ENCODE data around the gene CAPN13.

Gene CAPN13

DNA sequence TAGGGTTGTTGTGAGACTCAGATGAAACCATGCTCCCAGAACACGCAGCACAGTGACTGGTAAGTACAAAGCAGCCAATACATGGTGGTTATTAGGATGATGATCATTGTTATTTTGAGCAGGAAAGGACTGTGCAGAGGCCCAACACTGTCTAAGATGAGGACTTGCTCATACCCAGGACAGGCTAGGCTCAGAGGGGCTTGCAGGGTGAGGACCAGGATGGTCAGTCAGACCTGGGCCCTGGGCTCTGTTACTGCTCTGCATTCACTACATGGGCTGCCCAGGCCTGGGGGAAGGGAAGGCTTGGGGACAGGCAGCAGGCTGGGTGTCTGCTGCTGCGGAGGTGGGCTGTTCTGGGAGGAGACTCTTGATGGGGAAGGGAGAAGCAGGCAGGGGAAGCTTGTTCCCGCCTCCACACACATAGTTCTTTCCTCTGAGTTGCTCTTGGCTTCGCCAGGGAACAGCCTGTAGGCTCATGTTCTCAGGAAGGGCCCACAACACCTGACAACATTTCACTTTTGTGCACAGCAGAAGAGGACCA is 17.5 kb downstream of the CAPN13 start:
- DNase-seq (ENCODE audit: low read depth): no peak
- H3K4me3 ChIP-seq (ENCODE audit: low read depth, low read length): no peak overlapping the region
- TF ChIP-seq, protein P1, sequence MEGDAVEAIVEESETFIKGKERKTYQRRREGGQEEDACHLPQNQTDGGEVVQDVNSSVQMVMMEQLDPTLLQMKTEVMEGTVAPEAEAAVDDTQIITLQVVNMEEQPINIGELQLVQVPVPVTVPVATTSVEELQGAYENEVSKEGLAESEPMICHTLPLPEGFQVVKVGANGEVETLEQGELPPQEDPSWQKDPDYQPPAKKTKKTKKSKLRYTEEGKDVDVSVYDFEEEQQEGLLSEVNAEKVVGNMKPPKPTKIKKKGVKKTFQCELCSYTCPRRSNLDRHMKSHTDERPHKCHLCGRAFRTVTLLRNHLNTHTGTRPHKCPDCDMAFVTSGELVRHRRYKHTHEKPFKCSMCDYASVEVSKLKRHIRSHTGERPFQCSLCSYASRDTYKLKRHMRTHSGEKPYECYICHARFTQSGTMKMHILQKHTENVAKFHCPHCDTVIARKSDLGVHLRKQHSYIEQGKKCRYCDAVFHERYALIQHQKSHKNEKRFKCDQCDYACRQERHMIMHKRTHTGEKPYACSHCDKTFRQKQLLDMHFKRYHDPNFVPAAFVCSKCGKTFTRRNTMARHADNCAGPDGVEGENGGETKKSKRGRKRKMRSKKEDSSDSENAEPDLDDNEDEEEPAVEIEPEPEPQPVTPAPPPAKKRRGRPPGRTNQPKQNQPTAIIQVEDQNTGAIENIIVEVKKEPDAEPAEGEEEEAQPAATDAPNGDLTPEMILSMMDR (conservative IDR thresholded peaks at IDR 0.05; ENCODE audit: low read depth, low read length): no peak

DNA sequence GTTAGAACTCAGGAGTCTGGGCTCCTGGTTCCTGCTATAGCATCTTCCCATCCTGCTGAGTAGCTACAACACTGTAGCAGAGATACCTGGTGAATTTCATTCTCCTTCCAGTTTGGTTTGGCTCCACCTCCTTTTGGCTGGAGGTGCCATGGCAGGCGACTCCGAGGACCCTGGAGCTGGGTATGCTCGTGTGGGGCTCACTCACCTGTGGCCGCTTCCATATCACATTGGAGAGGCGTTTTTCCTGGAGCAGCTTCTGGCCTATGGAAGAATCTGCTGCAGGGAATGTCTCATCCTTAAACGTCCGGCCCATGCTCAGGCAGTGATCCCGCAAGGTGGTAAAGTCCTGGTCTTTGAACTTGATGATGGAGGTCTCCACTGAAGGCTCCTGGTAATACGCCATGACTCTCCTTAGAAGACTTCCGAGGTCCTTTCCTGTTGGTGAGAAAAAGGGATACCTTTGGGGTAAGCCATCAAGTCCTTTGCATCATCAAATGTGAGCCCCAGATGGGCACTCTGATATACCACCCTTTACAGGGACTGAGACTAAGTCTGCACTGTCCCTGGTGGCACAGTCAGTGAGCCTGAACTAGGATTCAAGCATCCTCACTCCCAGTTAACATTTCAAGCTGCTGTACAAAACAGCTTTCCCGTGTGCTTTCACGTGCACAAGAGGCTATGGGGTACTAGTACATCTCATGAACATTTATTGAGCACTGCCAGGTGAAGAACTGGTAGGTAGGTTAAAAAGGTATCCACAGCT is 20.1 kb downstream of the CAPN13 start:
- no peak overlapping the region for H3K4me3 ChIP-seq (ENCODE audit: low read depth, low read length)
- DNase-seq (ENCODE audit: low read depth): no peak
- TF ChIP-seq, protein P1 (conservative IDR thresholded peaks at IDR 0.05; ENCODE audit: low read depth, low read length): no peak

- no peak overlapping the region for H3K4me3 ChIP-seq (ENCODE audit: low read depth, low read length)
- TF ChIP-seq, protein P1 (conservative IDR thresholded peaks at IDR 0.05; ENCODE audit: low read depth, low read length): no peak
- DNase-seq (ENCODE audit: low read depth): no peak
These were observed 22.6 kb downstream of the CAPN13 start for GRCh38 chr2:30784682-30785081.

GRCh38 chr2:30781961-30782533 is 25.2 kb downstream of the CAPN13 start:
- no peak overlapping the region for H3K4me3 ChIP-seq (ENCODE audit: low read depth, low read length)
- no peak for DNase-seq (ENCODE audit: low read depth)
- TF ChIP-seq, protein P1 (conservative IDR thresholded peaks at IDR 0.05; ENCODE audit: low read depth, low read length): no peak

DNA sequence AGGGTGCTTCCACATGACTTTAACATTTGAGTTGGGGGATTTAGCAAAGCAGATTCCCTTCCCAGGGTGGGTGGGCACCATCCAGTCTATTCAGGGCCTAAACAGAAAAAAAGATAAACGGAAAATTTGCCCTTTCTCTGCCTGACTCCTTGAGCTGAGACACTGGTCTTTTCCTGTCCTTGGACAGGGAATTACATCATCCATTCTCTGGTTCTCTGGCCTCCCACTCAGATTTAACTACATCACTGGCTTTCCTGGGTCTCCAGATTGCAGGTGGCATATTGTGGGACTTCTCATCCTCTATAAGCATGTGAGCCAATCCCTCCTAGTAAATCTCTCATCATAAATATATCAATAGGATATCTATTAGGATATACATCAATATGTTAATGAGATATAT is 25.8 kb downstream of the CAPN13 start:
- no peak overlapping the region for H3K4me3 ChIP-seq (ENCODE audit: low read depth, low read length)
- TF ChIP-seq, protein P1 (conservative IDR thresholded peaks at IDR 0.05; ENCODE audit: low read depth, low read length): no peak
- DNase-seq (ENCODE audit: low read depth): no peak

GRCh38 chr2:30780776-30781330 is 26.4 kb downstream of the CAPN13 start:
- TF ChIP-seq, protein P1 (conservative IDR thresholded peaks at IDR 0.05; ENCODE audit: low read depth, low read length): no peak
- no peak for DNase-seq (ENCODE audit: low read depth)
- H3K4me3 ChIP-seq (ENCODE audit: low read depth, low read length): no peak overlapping the region

All from choroid plexus epithelial cell (primary cell).